NCI-H774 (cell line): Measurements from ENCODE around the gene KIAA1549.

Source experiments
- DNase-seq: peaks from one replicate; lab custom pipeline; 2025; lab: John Stamatoyannopoulos, UW

Gene KIAA1549

GRCh38 chr7:138974675-138975292 is 6.4 kb downstream of the KIAA1549 start:
- no peak for DNase-seq

GRCh38 chr7:138974103-138974502 is 7.1 kb downstream of the KIAA1549 start:
- DNase-seq, result no peak

- DNase-seq, result no peak
Measured at GRCh38 chr7:138970952-138971351, 10.2 kb downstream of the KIAA1549 start.

GRCh38 chr7:138970446-138970845 is 10.7 kb downstream of the KIAA1549 start:
- no peak for DNase-seq

GRCh38 chr7:138967159-138967558 is 14.0 kb downstream of the KIAA1549 start:
- DNase-seq, result no peak

GRCh38 chr7:138964624-138965436 is 16.4 kb downstream of the KIAA1549 start:
- no peak for DNase-seq

GRCh38 chr7:138963675-138964074 is 17.5 kb downstream of the KIAA1549 start:
- no peak for DNase-seq

GRCh38 chr7:138962561-138963270 is 18.5 kb downstream of the KIAA1549 start:
- no peak for DNase-seq

GRCh38 chr7:138961159-138961558 is 20.0 kb downstream of the KIAA1549 start:
- DNase-seq, result no peak

- DNase-seq, result no peak
Measured at GRCh38 chr7:138958391-138958956, 22.7 kb downstream of the KIAA1549 start.

- no peak for DNase-seq
Measured at GRCh38 chr7:138957753-138958390, 23.3 kb downstream of the KIAA1549 start.

- DNase-seq, result no peak
Measured at GRCh38 chr7:138957217-138957616, 24.0 kb downstream of the KIAA1549 start.

GRCh38 chr7:138954545-138955475 is 26.4 kb downstream of the KIAA1549 start:
- DNase-seq, result no peak

- DNase-seq, result no peak
Measured at GRCh38 chr7:138952791-138953190, 28.4 kb downstream of the KIAA1549 start.

- DNase-seq, result no peak
Measured at GRCh38 chr7:138951953-138952352, 29.2 kb downstream of the KIAA1549 start.

GRCh38 chr7:138949421-138950088 is 31.6 kb downstream of the KIAA1549 start:
- no peak for DNase-seq

GRCh38 chr7:138948403-138948802 is 32.8 kb downstream of the KIAA1549 start:
- no peak for DNase-seq

GRCh38 chr7:138945821-138946220 is 35.4 kb downstream of the KIAA1549 start:
- DNase-seq, result no peak

GRCh38 chr7:138945154-138945553 is 36.0 kb downstream of the KIAA1549 start:
- DNase-seq, result no peak

- no peak for DNase-seq
Measured at GRCh38 chr7:138944592-138944991, 36.6 kb downstream of the KIAA1549 start.
